ENCODE results near the gene KCNRG.
"Not testable (repeated sequence)": the region's sequence is repeated elsewhere in the genome, so short reads cannot be mapped to it uniquely, and the experiment has no call there.

The KCNRG gene, protein sequence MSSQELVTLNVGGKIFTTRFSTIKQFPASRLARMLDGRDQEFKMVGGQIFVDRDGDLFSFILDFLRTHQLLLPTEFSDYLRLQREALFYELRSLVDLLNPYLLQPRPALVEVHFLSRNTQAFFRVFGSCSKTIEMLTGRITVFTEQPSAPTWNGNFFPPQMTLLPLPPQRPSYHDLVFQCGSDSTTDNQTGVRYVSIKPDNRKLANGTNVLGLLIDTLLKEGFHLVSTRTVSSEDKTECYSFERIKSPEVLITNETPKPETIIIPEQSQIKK

GRCh38 chr13:50015258-50015657 is at the start of gene KCNRG:
Gene KCNRG (plus strand): TSS chr13:50015444. CDS start chr13:50015494, 50 bp downstream.
- DNase-seq (ENCODE audit: low read depth in 1 of 2, low spot score in 1 of 2): no peak

GRCh38 chr13:49967456-49967855 is 47.8 kb upstream of the KCNRG start:
- no peak for DNase-seq (ENCODE audit: low read depth in 1 of 2, low spot score in 1 of 2)

DNA sequence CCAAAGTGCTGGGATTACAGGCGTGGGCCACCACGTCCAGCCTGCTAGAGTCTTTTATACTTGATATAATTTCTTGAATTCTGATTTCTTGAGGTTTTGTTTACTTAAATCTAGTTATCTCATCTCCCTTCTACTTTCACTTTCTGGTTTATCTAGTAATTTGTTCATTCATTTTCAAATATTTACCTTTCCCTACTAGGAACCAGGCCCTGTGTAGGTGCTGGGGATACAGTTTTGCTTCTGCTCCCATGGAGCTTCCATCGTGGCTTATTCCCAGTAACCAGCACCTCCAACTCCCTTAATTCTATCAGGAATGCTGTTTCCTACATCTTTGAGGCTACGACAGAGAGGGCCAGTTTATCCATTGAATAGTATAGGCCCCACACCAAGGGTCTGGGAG is 42.5 kb upstream of the KCNRG start:
- no peak for DNase-seq (ENCODE audit: low read depth in 1 of 2, low spot score in 1 of 2)

GRCh38 chr13:49975826-49976225 is 39.4 kb upstream of the KCNRG start:
- DNase-seq (ENCODE audit: low read depth in 1 of 2, low spot score in 1 of 2): no peak

GRCh38 chr13:49976314-49977258 is 38.7 kb upstream of the KCNRG start:
- DNase-seq (ENCODE audit: low read depth in 1 of 2, low spot score in 1 of 2): peak; percentile 64 to 65

- DNase-seq (ENCODE audit: low read depth in 1 of 2, low spot score in 1 of 2): no peak
Observed at GRCh38 chr13:49977992-49978391, 37.3 kb upstream of the KCNRG start.

DNA sequence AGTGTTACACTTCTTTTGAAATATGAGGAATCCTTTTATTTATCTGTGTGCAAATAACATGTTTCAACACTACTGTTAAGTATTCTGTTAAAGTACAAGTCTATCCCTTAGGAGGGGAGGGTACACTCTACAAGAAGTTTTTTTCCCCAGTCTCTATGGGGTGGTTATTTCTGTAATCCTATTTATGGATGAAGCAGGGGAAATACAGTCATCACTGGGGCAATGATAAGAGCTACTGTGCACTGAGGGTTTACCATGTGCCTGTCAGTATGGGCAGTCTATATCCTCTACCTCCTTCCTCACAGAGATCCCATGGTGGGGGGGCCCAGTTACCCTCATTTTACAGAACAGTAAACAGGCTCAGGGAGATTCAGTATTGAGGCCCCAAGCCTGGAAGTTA is 35.0 kb upstream of the KCNRG start:
- DNase-seq (ENCODE audit: low read depth in 1 of 2, low spot score in 1 of 2): no peak

GRCh38 chr13:49985129-49985528 is 30.1 kb upstream of the KCNRG start:
- no peak for DNase-seq (ENCODE audit: low read depth in 1 of 2, low spot score in 1 of 2)

GRCh38 chr13:49986471-49986870 is 28.8 kb upstream of the KCNRG start:
- DNase-seq (ENCODE audit: low read depth in 1 of 2, low spot score in 1 of 2): no peak

- DNase-seq (ENCODE audit: low read depth in 1 of 2, low spot score in 1 of 2): not testable (repeated sequence)
Observed at GRCh38 chr13:49990612-49991011, 24.6 kb upstream of the KCNRG start.

DNA sequence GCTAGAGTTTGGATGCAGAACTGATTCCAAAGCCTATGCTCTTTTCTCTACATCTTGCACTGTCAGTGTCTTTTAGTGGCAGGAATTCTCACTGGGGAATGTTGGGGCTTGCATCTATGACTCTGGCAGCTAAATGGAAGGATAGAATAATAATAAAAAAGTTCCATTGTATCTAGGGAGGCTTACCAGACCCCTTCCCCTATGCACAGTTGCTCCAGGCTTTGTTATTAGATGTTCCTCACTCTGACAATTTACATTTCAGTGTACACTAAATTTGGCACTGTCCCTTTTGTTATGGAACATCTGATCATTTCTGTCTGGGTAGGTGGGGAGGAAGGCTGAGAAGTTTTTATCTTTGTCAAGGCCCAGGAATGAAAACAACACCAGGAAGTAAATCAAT is 22.1 kb upstream of the KCNRG start:
- no peak for DNase-seq (ENCODE audit: low read depth in 1 of 2, low spot score in 1 of 2)

GRCh38 chr13:49993666-49994065 is 21.6 kb upstream of the KCNRG start:
- no peak for DNase-seq (ENCODE audit: low read depth in 1 of 2, low spot score in 1 of 2)

GRCh38 chr13:49995625-49996101 is 19.6 kb upstream of the KCNRG start:
- DNase-seq (ENCODE audit: low read depth in 1 of 2, low spot score in 1 of 2): no peak

DNA sequence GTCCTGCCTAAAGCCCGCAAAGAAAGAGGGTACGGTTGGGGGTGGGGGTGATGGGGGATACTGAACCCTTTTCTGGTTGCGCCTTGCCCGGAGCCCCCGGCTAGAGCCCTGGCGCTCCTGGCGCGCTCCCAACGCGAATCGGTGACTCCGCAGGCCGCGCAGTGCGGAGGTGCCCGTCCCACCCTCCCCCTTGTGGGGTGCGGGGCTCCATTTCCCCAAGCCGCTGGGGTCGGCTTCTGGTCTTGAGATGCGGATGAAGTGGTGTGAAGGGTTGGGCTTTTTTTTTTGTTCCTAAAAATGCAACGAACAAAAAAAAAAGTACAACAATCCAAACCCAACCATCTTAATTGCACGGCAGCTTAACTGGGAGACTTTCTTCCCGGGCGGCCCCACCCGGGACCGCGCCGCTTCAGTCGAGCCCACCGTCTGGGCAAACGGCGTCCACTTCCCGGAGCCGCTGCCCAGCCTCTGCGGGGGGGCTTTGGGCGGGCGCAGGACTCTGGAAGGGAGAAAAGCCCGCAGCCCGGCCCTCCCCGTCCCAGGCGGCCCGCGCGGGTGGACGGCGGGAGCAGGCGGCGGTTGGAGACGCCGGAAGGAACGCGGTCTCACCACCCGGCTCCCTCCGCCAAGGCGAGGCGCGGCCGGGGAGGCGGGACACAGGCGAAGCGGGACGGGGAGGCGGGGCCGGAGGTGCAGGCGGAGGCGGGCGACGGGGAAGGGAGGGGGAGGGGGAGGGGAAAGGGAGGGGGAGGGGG is 18.9 kb upstream of the KCNRG start:
- peak; percentile 74 to 82 for DNase-seq (ENCODE audit: low read depth in 1 of 2, low spot score in 1 of 2)

GRCh38 chr13:49996951-49997895 is 18.0 kb upstream of the KCNRG start, which contains the start of gene TRIM13:
Gene TRIM13 (plus strand): TSS chr13:49997042. CDS start chr13:50011941, 14,899 bp downstream.
- peak; percentile 72 to 76 for DNase-seq (ENCODE audit: low read depth in 1 of 2, low spot score in 1 of 2)

DNA sequence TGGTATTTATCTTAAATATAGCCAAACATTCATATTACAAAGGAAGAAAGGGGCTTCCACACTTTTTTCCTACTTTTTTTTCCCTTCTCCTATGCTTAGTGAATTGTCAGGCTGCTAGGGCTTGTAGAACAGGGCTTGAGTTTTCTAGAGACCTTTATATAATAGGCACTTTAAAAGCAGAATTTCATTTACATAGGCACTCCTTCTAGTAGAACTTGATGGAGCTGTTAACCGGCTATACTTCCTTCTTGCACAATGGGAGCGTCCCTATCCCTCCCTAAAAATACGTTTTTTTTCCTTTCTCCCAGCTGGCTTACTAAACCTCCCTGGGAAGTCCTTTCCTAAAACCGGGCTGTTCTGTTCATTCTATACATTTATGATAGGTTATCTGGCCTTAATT is 17.3 kb upstream of the KCNRG start:
- no peak for DNase-seq (ENCODE audit: low read depth in 1 of 2, low spot score in 1 of 2)

DNA sequence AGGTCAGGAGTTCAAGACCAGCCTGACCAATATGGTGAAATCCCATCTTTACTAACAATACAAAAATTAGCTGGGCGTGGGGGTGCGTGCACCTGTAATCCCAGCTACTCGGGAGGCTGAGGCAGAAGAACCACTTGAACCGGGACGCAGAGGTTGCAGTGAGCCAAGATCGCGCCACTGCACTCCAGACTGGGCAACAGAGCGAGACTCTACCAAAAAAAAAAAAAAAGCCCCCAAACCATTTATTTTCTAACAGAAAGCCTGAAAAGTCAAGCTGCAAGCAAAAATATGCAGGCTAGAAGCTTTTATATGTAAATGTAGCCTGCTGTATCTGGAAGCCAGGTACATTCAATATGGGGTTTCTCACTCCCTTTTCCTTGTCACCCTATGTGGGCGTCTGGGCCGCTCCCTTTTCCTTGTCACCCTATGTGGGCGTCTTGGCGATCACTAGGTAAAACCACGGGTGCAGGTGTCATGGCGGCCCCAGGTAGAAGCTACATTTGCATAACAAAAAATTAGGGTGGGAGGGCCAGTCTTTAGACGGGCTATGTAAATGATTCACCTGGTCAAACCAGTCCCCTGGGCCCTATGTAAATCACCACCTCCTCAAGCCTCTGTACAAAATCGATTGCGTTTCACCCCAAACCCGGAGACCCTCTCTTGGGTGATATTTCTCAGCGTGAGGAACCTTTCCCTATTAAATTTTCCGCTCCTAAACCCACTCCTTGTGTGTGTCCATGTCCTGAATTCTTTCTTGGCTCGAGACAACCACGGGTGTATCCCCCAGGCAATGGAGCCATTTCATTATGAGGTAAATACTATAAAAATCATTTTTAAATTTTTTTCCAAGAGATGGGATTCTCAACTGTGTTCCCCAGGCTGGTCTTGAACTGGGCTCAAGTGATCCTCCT is 16.3 kb upstream of the KCNRG start:
- DNase-seq (ENCODE audit: low read depth in 1 of 2, low spot score in 1 of 2): no peak

DNA sequence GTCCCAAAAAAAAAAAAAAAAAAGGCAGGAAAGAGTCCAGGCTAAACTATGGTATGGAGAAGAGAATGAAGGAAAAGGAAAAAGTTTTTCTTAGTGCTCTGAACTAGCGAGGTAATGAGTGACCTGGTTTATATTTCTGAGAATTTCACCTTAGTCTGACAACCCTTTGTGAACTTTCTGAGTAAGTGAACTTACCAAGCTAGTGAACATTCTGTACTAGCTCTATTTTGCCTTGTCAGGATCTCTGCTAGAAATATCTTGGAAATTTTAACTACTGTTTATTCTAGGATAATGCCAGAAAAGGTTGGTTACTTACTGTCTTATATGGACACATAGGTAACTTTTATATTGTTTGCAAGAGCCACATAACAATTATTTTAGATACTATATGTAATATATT is 14.0 kb upstream of the KCNRG start:
- no peak for DNase-seq (ENCODE audit: low read depth in 1 of 2, low spot score in 1 of 2)

Data from activated CD4-positive, alpha-beta T cell treated with anti-CD3 and anti-CD28 coated beads, Interleukin-2, amount 50 U/mL, for 24 hours (primary cell).